ENCODE measurements around the gene TXK. TPM values are rescaled to one million over a fixed set of nuclear protein-coding genes. Genes with fewer than 3 reads are reported as not detected.

TXK gene
- total and polyA plus RNA-seq, 2 experiments from 2014 or later = 0.76 to 1.5 TPM

GRCh38 chr4:48110452-48110978 lies 23.5 kb downstream of the TXK start:
- no peaks in the 10 kb centered on the region for H4K20me1 ChIP-seq (ENCODE audit: insufficient read depth, poor library complexity, severe bottlenecking)
- H3K27ac ChIP-seq = no peak overlapping the region
- H3K4me2 ChIP-seq = no peak overlapping the region
- TF ChIP-seq EZH2 (IDR thresholded peaks at IDR 0.05; ENCODE audit: borderline replicate concordance) = no peak
- TF ChIP-seq EZH2phosphoT487 (IDR thresholded peaks at IDR 0.05; ENCODE audit: low read depth, severe bottlenecking, unreplicated experiment) = no peak
- no peak for TF ChIP-seq CTCF (IDR thresholded peaks at IDR 0.05; ENCODE audit: poor library complexity)
- H3K4me3 ChIP-seq = no peak overlapping the region
- H3K27me3 ChIP-seq = no peaks in the 10 kb centered on the region
- H3K4me1 ChIP-seq (ENCODE audit: insufficient read depth) = no peaks in the 10 kb centered on the region
- H2AFZ ChIP-seq = no peak overlapping the region
- 68% methylated on average over 1 of the region's 1 CpG for WGBS (ENCODE audit: low lambda C conversion rate, missing lambda C conversion rate)
- no peaks in the 10 kb centered on the region for H3K9me2 ChIP-seq (replicated peaks; ENCODE audit: insufficient read depth)
- H3K36me3 ChIP-seq (replicated peaks; ENCODE audit: insufficient read depth, low read depth) = no peaks in the 10 kb centered on the region
- DNase-seq (ENCODE audit: low spot score) = no peak
- H3K9me3 ChIP-seq (ENCODE audit: low read depth) = no peaks in the 10 kb centered on the region
- H3K79me2 ChIP-seq = no peaks in the 10 kb centered on the region

- 62% methylated on average over 5 of the region's 5 CpGs for WGBS (ENCODE audit: low lambda C conversion rate, missing lambda C conversion rate)
- Histone ChIP-seq H2AFZ (no peak overlapping the region), H3K4me2 (no peak overlapping the region), H3K36me3 (replicated peaks; ENCODE audit: insufficient read depth, low read depth) (no peaks in the 10 kb centered on the region), H3K4me3 (no peak overlapping the region), H4K20me1 (ENCODE audit: insufficient read depth, poor library complexity, severe bottlenecking) (no peaks in the 10 kb centered on the region), H3K79me2 (no peaks in the 10 kb centered on the region), H3K27ac (no peak overlapping the region), H3K9me3 (ENCODE audit: low read depth) (no peaks in the 10 kb centered on the region), H3K9me2 (replicated peaks; ENCODE audit: insufficient read depth) (no peaks in the 10 kb centered on the region), H3K4me1 (ENCODE audit: insufficient read depth) (no peaks in the 10 kb centered on the region), H3K27me3 (no peaks in the 10 kb centered on the region)
- DNase-seq (ENCODE audit: low spot score) = peak; percentile 71
- TF ChIP-seq CTCF (IDR thresholded peaks at IDR 0.05; ENCODE audit: poor library complexity) (peak; percentile 63), EZH2phosphoT487 (IDR thresholded peaks at IDR 0.05; ENCODE audit: low read depth, severe bottlenecking, unreplicated experiment) (no peak)
These were observed 24.4 kb downstream of the TXK start for GRCh38 chr4:48109413-48110263.

GRCh38 chr4:48108309-48109073 lies 25.6 kb downstream of the TXK start:
- no peaks in the 10 kb centered on the region for H3K9me2 ChIP-seq (replicated peaks; ENCODE audit: insufficient read depth)
- no peaks in the 10 kb centered on the region for H4K20me1 ChIP-seq (ENCODE audit: insufficient read depth, poor library complexity, severe bottlenecking)
- TF ChIP-seq CTCF (IDR thresholded peaks at IDR 0.05; ENCODE audit: poor library complexity) (no peak), EZH2phosphoT487 (IDR thresholded peaks at IDR 0.05; ENCODE audit: low read depth, severe bottlenecking, unreplicated experiment) (no peak), EZH2 (IDR thresholded peaks at IDR 0.05; ENCODE audit: borderline replicate concordance) (no peak)
- H3K36me3 ChIP-seq (replicated peaks; ENCODE audit: insufficient read depth, low read depth) = no peaks in the 10 kb centered on the region
- H3K4me1 ChIP-seq (ENCODE audit: insufficient read depth) = no peaks in the 10 kb centered on the region
- H3K27me3 ChIP-seq = no peaks in the 10 kb centered on the region
- no peak overlapping the region for H3K27ac ChIP-seq
- DNase-seq (ENCODE audit: low spot score) = no peak
- no peak overlapping the region for H2AFZ ChIP-seq
- WGBS (ENCODE audit: low lambda C conversion rate, missing lambda C conversion rate) = 90% methylated on average over 2 of the region's 2 CpGs
- H3K9me3 ChIP-seq (ENCODE audit: low read depth) = no peaks in the 10 kb centered on the region
- H3K4me2 ChIP-seq = no peak overlapping the region
- no peak overlapping the region for H3K4me3 ChIP-seq
- H3K79me2 ChIP-seq = no peaks in the 10 kb centered on the region

Measured in hepatocyte (in vitro differentiated cells).